ENCODE measurements around the gene SNX32.

Gene SNX32

DNA sequence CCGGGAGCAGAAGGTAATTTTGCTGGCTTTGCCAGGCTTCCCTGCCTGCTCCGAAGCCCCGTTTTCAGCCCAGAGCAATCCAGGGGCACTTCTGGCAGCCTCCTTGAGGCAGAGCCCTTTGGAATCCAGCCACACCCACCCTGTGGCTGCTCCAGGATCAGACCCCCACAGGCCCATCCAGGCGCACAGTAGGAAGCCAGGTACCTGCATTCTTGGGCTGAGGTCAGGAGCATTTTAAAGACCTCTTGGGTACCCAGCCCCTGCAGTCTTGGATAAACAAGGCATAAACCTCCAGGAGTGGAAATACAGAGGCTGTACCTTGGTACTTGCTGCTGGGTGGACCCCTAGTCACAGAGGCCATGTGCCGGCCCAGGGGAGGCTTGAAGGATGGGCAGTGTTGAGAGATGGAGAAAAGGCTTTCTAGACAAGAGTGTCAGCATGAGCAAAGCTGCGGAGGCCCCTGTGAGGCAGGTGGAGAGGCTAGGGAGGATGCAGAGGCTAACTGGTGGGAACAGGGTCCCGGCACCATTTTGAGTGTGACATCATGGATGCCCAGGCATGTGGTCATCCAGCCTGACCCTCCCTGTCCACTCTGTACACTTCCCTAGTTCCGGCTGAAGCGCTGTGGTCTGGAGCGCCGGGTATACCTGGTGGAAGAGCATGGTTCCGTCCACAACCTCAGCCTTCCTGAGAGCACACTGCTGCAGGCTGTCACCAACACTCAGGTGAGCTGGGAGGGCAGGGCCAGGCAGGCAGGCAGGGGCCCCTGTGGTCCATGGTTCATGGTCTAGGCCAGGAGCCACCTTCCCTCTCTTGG, 30.3 kb downstream of the SNX32 start:
- TF ChIP-seq, protein P1, sequence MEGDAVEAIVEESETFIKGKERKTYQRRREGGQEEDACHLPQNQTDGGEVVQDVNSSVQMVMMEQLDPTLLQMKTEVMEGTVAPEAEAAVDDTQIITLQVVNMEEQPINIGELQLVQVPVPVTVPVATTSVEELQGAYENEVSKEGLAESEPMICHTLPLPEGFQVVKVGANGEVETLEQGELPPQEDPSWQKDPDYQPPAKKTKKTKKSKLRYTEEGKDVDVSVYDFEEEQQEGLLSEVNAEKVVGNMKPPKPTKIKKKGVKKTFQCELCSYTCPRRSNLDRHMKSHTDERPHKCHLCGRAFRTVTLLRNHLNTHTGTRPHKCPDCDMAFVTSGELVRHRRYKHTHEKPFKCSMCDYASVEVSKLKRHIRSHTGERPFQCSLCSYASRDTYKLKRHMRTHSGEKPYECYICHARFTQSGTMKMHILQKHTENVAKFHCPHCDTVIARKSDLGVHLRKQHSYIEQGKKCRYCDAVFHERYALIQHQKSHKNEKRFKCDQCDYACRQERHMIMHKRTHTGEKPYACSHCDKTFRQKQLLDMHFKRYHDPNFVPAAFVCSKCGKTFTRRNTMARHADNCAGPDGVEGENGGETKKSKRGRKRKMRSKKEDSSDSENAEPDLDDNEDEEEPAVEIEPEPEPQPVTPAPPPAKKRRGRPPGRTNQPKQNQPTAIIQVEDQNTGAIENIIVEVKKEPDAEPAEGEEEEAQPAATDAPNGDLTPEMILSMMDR (IDR thresholded peaks at IDR 0.05; ENCODE audit: low read depth, low read length) = no peak
- DNase-seq (ENCODE audit: extremely low read depth, low read depth) = no peak

GRCh38 chr11:65864706-65865471, 31.1 kb downstream of the SNX32 start:
- no peak for DNase-seq (ENCODE audit: extremely low read depth, low read depth)
- TF ChIP-seq, protein P1 (IDR thresholded peaks at IDR 0.05; ENCODE audit: low read depth, low read length) = no peak

GRCh38 chr11:65865550-65866172, 31.9 kb downstream of the SNX32 start:
- TF ChIP-seq, protein P1 (IDR thresholded peaks at IDR 0.05; ENCODE audit: low read depth, low read length) = no peak
- no peak for DNase-seq (ENCODE audit: extremely low read depth, low read depth)

DNA sequence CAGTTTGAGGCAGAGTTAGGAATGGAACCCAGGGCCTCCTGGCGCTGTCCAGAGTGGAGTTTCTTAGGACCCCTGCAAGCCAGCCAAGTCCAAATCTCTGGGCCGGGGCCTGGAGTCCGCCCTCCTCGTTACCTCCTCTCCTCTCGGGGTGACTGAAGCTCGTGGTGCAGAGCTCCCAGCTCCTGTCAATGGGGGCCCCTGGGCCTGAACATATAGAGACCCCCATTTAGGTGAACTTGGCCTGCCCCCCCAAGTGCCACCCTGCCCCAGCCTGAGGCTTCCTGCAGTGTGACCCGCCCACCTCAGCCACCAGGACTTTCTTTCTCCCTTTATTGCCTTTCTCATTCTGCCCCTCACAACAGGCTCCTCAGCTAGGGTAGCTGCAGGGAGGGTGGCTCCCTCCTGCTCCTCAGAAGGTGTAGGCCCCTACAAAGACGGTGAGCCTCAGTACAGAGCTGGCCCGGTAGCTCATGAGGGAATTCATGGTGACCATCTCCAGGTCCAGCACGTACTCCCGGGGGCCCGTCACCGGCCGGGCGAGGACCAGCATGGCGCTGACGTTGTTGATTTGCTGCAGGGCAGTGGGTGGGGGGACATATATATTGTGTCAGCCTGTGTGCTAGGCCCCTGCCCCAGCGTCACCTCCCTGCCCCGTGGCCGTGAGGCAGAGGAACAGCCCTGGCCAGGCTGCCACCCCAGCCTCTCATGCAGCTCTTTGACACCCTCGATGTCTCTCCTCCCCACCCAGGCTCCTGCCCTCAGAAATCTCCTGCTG, 32.9 kb downstream of the SNX32 start:
- DNase-seq (ENCODE audit: extremely low read depth, low read depth) = no peak
- TF ChIP-seq, protein P1 (IDR thresholded peaks at IDR 0.05; ENCODE audit: low read depth, low read length) = no peak

- TF ChIP-seq, protein P1 (IDR thresholded peaks at IDR 0.05; ENCODE audit: low read depth, low read length) = no peak
- DNase-seq (ENCODE audit: extremely low read depth, low read depth) = no peak
Measured at GRCh38 chr11:65867284-65868071, 33.7 kb downstream of the SNX32 start.

GRCh38 chr11:65868076-65868667, 34.4 kb downstream of the SNX32 start:
- no peak for DNase-seq (ENCODE audit: extremely low read depth, low read depth)
- TF ChIP-seq, protein P1 (IDR thresholded peaks at IDR 0.05; ENCODE audit: low read depth, low read length) = no peak
